CD14-positive monocyte (primary cell): ENCODE data around the gene PA2G4. TPM values are rescaled to one million over a fixed set of nuclear protein-coding genes. Genes with fewer than 3 reads are reported as not detected.

ENCODE experiments used
- DNase-seq, 3 donors: peaks; one replicate each; pipeline ENCODE4 v3.0.0-alpha.2; 2011 to 2022
- H2AFZ ChIP-seq: 2 replicates; pipeline ENCODE4 v1.6.0; 2012; ENCODE audit warnings: mild to moderate bottlenecking, low read depth, low read length, inconsistent platforms; ENCODE audit not compliant: insufficient read depth, poor library complexity, severe bottlenecking
- H3K27ac ChIP-seq, 2 donors: 1 replicate in 1 of 2; 2 replicates in 1 of 2; pipeline ENCODE4 v1.5.1; 2012 to 2013; ENCODE audit warnings: low read length in 2 of 2, control low read depth in 1 of 2, inconsistent platforms in 1 of 2, low read depth in 1 of 2, mild to moderate bottlenecking in 1 of 2
- H3K27me3 ChIP-seq, 2 donors: one replicate each; pipeline versions ENCODE4 v1.6.0 to v1.6.1; 2011 to 2013; ENCODE audit warnings: low read length in 2 of 2; ENCODE audit not compliant: control insufficient read depth in 2 of 2, insufficient read depth in 2 of 2
- H3K36me3 ChIP-seq, 2 donors: replicated peaks in 1 of 2; 1 replicate in 1 of 2; 2 replicates in 1 of 2; pipeline versions ENCODE4 v1.5.1 to v1.6.1; 2012 to 2013; ENCODE audit warnings: low read length in 2 of 2, control low read depth in 1 of 2, inconsistent platforms in 1 of 2, mild to moderate bottlenecking in 1 of 2; ENCODE audit not compliant: insufficient read depth in 2 of 2, control insufficient read depth in 1 of 2
- H3K4me1 ChIP-seq, 2 donors: 1 replicate in 1 of 2; 2 replicates in 1 of 2; pipeline versions ENCODE4 v1.5.1 to v1.6.1; 2012 to 2013; ENCODE audit warnings: low read length in 2 of 2, control low read depth in 1 of 2, inconsistent platforms in 1 of 2, mild to moderate bottlenecking in 1 of 2, moderate library complexity in 1 of 2; ENCODE audit not compliant: insufficient read depth in 2 of 2, control insufficient read depth in 1 of 2
- H3K4me2 ChIP-seq: replicated peaks from 2 replicates; pipeline ENCODE3; 2012; ENCODE audit warnings: low read length, moderate library complexity, mild to moderate bottlenecking; ENCODE audit not compliant: poor library complexity, severe bottlenecking; ENCODE audit errors: extremely low read depth
- H3K4me3 ChIP-seq, 3 experiments: fragments of 200-600 bp in 1 of 3; sonication (generic) in 1 of 3; replicated peaks in 1 of 3; 1 replicate in 2 of 3; 2 replicates in 1 of 3; pipeline ENCODE4 v1.5.1; 2011 to 2013; ENCODE audit warnings: low read length in 3 of 3, mild to moderate bottlenecking in 3 of 3, control low read depth in 2 of 3, low read depth in 2 of 3, inconsistent platforms in 1 of 3, moderate library complexity in 1 of 3
- H3K79me2 ChIP-seq: 2 replicates; pipeline ENCODE4 v1.6.0; 2012; ENCODE audit warnings: mild to moderate bottlenecking, control low read depth, inconsistent platforms, low read length, moderate library complexity; ENCODE audit not compliant: insufficient read depth
- H3K9ac ChIP-seq: 2 replicates; pipeline ENCODE4 v1.6.0; 2017; ENCODE audit warnings: low read length, mild to moderate bottlenecking; ENCODE audit not compliant: insufficient read depth, poor library complexity, severe bottlenecking
- H3K9me3 ChIP-seq, 2 donors: replicated peaks in 1 of 2; 1 replicate in 1 of 2; 2 replicates in 1 of 2; pipeline versions ENCODE4 v1.5.1 to v1.6.1; 2012 to 2013; ENCODE audit warnings: low read length in 2 of 2, control low read depth in 1 of 2; ENCODE audit not compliant: control insufficient read depth in 1 of 2, insufficient read depth in 1 of 2
- H4K20me1 ChIP-seq: 2 replicates; pipeline ENCODE4 v1.6.0; 2012; ENCODE audit warnings: mild to moderate bottlenecking, low read length, control low read depth, moderate library complexity; ENCODE audit not compliant: insufficient read depth
- H3K27ac Mint-ChIP-seq, 7 donors: one replicate each; pipeline ENCODE4 v1.8.0; 2020; ENCODE audit warnings: mild to moderate bottlenecking in 7 of 7, mixed read lengths in 7 of 7, moderate library complexity in 6 of 7, inconsistent platforms in 2 of 7
- H3K27me3 Mint-ChIP-seq, 3 donors: one replicate each; pipeline ENCODE4 v1.8.0; 2021 to 2022; ENCODE audit warnings: low read depth in 3 of 3, mild to moderate bottlenecking in 3 of 3, mixed read lengths in 3 of 3, moderate library complexity in 3 of 3, inconsistent platforms in 1 of 3
- H3K36me3 Mint-ChIP-seq, 2 donors: one replicate each; pipeline ENCODE4 v1.8.0; 2020; ENCODE audit warnings: mixed read lengths in 2 of 2, inconsistent platforms in 1 of 2, mild to moderate bottlenecking in 1 of 2
- H3K4me1 Mint-ChIP-seq: one replicate; pipeline ENCODE4 v1.8.0; 2020; ENCODE audit warnings: mild to moderate bottlenecking, mixed read lengths
- H3K4me3 Mint-ChIP-seq, 2 donors: one replicate each; pipeline ENCODE4 v1.8.0; 2020; ENCODE audit warnings: mild to moderate bottlenecking in 2 of 2, mixed read lengths in 2 of 2, moderate library complexity in 1 of 2
- H3K9me3 Mint-ChIP-seq, 7 donors: one replicate each; pipeline ENCODE4 v1.8.0; 2020 to 2022; ENCODE audit warnings: mixed read lengths in 7 of 7, mild to moderate bottlenecking in 6 of 7, moderate library complexity in 6 of 7, inconsistent platforms in 2 of 7
- CTCF ChIP-seq: fragments of 200-600 bp; IDR thresholded peaks from one replicate; pipeline ENCODE4 v1.8.0; 2022; ENCODE audit warnings: antibody characterized with exemption, mild to moderate bottlenecking
- WGBS: methylation state at CpG from one replicate; pipeline ENCODE4 v1.1.5; 2013; ENCODE audit warnings: missing lambda C conversion rate; ENCODE audit not compliant: insufficient coverage; 5-methylcytosine and 5-hydroxymethylcytosine counted together
- intact Hi-C, 2 donors: fragments of 100-400 bp; cut with micrococcal nuclease; formaldehyde crosslinking; loops; one replicate each; pipeline versions ENCODE4 v1.15.0 to v1.15.1; 2023
- polyA plus RNA-seq, 3 donors: library from polyadenylated mRNA; depleted of rRNA in 1 of 3; unstranded in 2 of 3; stranded (reverse) in 1 of 3; fragments of 300-500 nt in 2 of 3; fragments of >200 nt in 1 of 3; fragmentation: Illumina TruSeq in 2 of 3; gene quantifications; 1 replicate in 2 of 3; 2 replicates in 1 of 3; pipeline ENCODE4 v1.2.3, GENCODE V29; 2012 to 2021

PA2G4 gene
- polyA plus RNA-seq, 3 donors = 83.0 to 84.2 (median 83.0) TPM

GRCh38 chr12:56143870-56144269, 39.5 kb downstream of the PA2G4 start:
- Histone ChIP-seq H3K9me3 (no peaks in the 10 kb centered on the region), H3K36me3 (peaks cover 41 to 53% of the 10 kb centered on the region in 2 donors), H4K20me1 (no peaks in the 10 kb centered on the region), H3K4me1 (peaks cover 29 to 30% of the 10 kb centered on the region in 2 donors), H3K4me3 (peak overlapping the region in 1 of 3 experiments; percentile 23), H3K4me2 (peak overlapping the region; percentile 19), H3K27ac (peak overlapping the region; percentile 46 to 60), H3K79me2 (no peaks in the 10 kb centered on the region), H2AFZ (peak overlapping the region; percentile 11), H3K9ac (peak overlapping the region; percentile 19), H3K27me3 (no peaks in the 10 kb centered on the region)
- no peak for DNase-seq
- peaks cover 29% of the 10 kb centered on the region for H3K4me1 Mint-ChIP-seq
- H3K9me3 Mint-ChIP-seq = peaks cover 0 to 2% (median 0%) of the 10 kb centered on the region in 7 donors
- peaks cover 0 to 2% (median 0%) of the 10 kb centered on the region in 3 donors for H3K27me3 Mint-ChIP-seq
- WGBS = 59% methylated on average over 7 of the region's 8 CpGs
- intact Hi-C loops = no loop called here
- no peak for TF ChIP-seq CTCF
- peaks cover 52 to 60% of the 10 kb centered on the region in 2 donors for H3K36me3 Mint-ChIP-seq
- peak overlapping the region; percentile 27 to 35 for H3K4me3 Mint-ChIP-seq
- H3K27ac Mint-ChIP-seq = peak overlapping the region in 6 of 7 donors; percentile 52 to 87 (median 84)

GRCh38 chr12:56145217-56145616, 40.9 kb downstream of the PA2G4 start:
- H3K36me3 ChIP-seq = peaks cover 33 to 39% of the 10 kb centered on the region in 2 donors
- H4K20me1 ChIP-seq = no peaks in the 10 kb centered on the region
- peaks cover 45 to 53% of the 10 kb centered on the region in 2 donors for H3K36me3 Mint-ChIP-seq
- no peak for TF ChIP-seq CTCF
- no peak overlapping the region for H2AFZ ChIP-seq
- H3K27ac Mint-ChIP-seq = peak overlapping the region in 1 of 7 donors; percentile 32
- H3K27me3 Mint-ChIP-seq = peaks cover 0 to 2% (median 0%) of the 10 kb centered on the region in 3 donors
- no peak overlapping the region for H3K4me3 ChIP-seq
- H3K27ac ChIP-seq = no peak overlapping the region
- no peak overlapping the region for H3K4me2 ChIP-seq
- H3K79me2 ChIP-seq = no peaks in the 10 kb centered on the region
- no peak overlapping the region for H3K4me3 Mint-ChIP-seq
- peaks cover 32% of the 10 kb centered on the region for H3K4me1 Mint-ChIP-seq
- no peak overlapping the region for H3K9ac ChIP-seq
- no CpG with 5 or more reads among the region's 3 CpGs for WGBS
- intact Hi-C loops = no loop called here
- H3K9me3 ChIP-seq = no peaks in the 10 kb centered on the region
- H3K9me3 Mint-ChIP-seq = peaks cover 0 to 2% (median 0%) of the 10 kb centered on the region in 7 donors
- peaks cover 31 to 32% of the 10 kb centered on the region in 2 donors for H3K4me1 ChIP-seq
- no peak for DNase-seq
- H3K27me3 ChIP-seq = no peaks in the 10 kb centered on the region
